ENCODE measurements around the gene ZNF274. TPM values are rescaled to one million over a fixed set of nuclear protein-coding genes. Genes with fewer than 3 reads are reported as not detected.

The ZNF274 gene
- total RNA-seq, 4 donors from 2014 or later: 32.4 to 46.8 (median 39.7) TPM

- Histone ChIP-seq H3K4me3 (no peak overlapping the region), H3K9me3 (peaks cover 0 to 100% (median 65%) of the 10 kb centered on the region in 4 donors), H3K27ac (no peak overlapping the region), H3K4me1 (no peaks in the 10 kb centered on the region), H3K36me3 (peaks cover 0 to 98% (median 19%) of the 10 kb centered on the region in 3 donors), H3K27me3 (no peaks in the 10 kb centered on the region)
- DNase-seq: no peak
- no peak for TF ChIP-seq CTCF (IDR thresholded peaks at IDR 0.05)
- TF ChIP-seq POLR2A (IDR thresholded peaks at IDR 0.05): no peak
Observed at GRCh38 chr19:58196901-58197616, 14.2 kb downstream of the ZNF274 start.

GRCh38 chr19:58203814-58204475 is 21.1 kb downstream of the ZNF274 start:
- H3K27ac ChIP-seq: no peak overlapping the region
- H3K36me3 ChIP-seq: peaks cover 7 to 94% (median 31%) of the 10 kb centered on the region in 3 donors
- no peak overlapping the region for H3K4me3 ChIP-seq
- TF ChIP-seq POLR2A (IDR thresholded peaks at IDR 0.05) (no peak), CTCF (IDR thresholded peaks at IDR 0.05) (no peak)
- no peaks in the 10 kb centered on the region for H3K4me1 ChIP-seq
- H3K27me3 ChIP-seq: no peaks in the 10 kb centered on the region
- DNase-seq: no peak
- peaks cover 0 to 100% (median 69%) of the 10 kb centered on the region in 4 donors for H3K9me3 ChIP-seq

- Histone ChIP-seq H3K27ac (no peak overlapping the region), H3K4me3 (no peak overlapping the region), H3K36me3 (peaks cover 7 to 95% (median 26%) of the 10 kb centered on the region in 3 donors), H3K4me1 (no peaks in the 10 kb centered on the region), H3K9me3 (peaks cover 0 to 100% (median 68%) of the 10 kb centered on the region in 4 donors), H3K27me3 (no peaks in the 10 kb centered on the region)
- TF ChIP-seq POLR2A (IDR thresholded peaks at IDR 0.05) (no peak), CTCF (IDR thresholded peaks at IDR 0.05) (no peak)
- DNase-seq: no peak
Observed at GRCh38 chr19:58204566-58204965, 21.7 kb downstream of the ZNF274 start.

GRCh38 chr19:58209577-58209976 is 26.7 kb downstream of the ZNF274 start:
- peaks cover 7 to 86% (median 57%) of the 10 kb centered on the region in 3 donors for H3K36me3 ChIP-seq
- H3K9me3 ChIP-seq: peaks cover 0 to 100% (median 65%) of the 10 kb centered on the region in 4 donors
- no peak overlapping the region for H3K4me3 ChIP-seq
- DNase-seq: no peak
- no peaks in the 10 kb centered on the region for H3K27me3 ChIP-seq
- H3K27ac ChIP-seq: no peak overlapping the region
- H3K4me1 ChIP-seq: no peaks in the 10 kb centered on the region
- TF ChIP-seq POLR2A (IDR thresholded peaks at IDR 0.05) (no peak), CTCF (IDR thresholded peaks at IDR 0.05) (no peak)

GRCh38 chr19:58212336-58213074 is 29.6 kb downstream of the ZNF274 start:
- no peaks in the 10 kb centered on the region for H3K4me1 ChIP-seq
- H3K36me3 ChIP-seq: peaks cover 0 to 56% (median 41%) of the 10 kb centered on the region in 3 donors
- DNase-seq: no peak
- TF ChIP-seq CTCF (IDR thresholded peaks at IDR 0.05) (no peak), POLR2A (IDR thresholded peaks at IDR 0.05) (no peak)
- H3K27me3 ChIP-seq: no peaks in the 10 kb centered on the region
- no peak overlapping the region for H3K4me3 ChIP-seq
- peaks cover 0 to 100% (median 58%) of the 10 kb centered on the region in 4 donors for H3K9me3 ChIP-seq
- H3K27ac ChIP-seq: no peak overlapping the region
